ENCODE measurements around the gene PEBP1.

DNA sequence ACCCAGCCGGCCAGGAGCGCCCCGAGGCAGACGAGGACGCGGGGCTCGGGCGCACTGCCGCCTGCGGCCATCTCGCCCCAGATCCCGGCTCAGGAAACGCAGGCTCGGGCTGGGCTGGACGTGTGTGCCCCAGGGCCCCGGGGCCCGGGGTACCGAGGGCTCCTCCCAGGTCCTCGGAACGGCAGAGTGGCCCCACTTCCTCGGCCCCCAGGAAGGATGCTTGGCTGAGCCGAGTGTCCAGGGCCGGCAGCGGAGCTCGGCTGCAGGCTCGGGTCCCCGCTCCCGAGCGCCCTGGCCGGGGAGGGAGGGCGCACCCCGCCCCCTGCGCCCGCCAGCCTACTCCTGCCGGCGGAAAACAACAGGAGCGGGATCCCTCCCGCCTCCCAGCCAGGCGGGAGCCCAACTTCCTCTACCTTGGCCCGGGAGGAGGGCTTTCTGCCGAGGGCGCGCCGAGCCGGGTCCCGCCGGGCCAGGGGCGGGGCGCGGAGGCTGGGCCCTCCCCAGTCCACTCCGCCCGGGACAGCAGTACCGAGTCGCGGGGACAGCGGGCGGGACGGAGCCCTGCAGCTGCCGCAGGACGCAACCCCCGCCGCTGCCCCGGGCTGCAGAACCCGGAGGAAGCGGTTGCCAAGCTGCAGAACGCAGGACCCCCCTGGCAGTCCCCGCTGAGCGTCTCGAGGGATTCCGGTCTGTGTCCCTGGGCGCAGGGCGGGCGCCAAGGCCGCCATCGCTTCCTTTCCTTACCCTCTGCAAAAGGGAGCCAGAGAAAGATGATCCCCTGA, 32.1 kb upstream of the PEBP1 start, which contains the start of gene VSIG10:
- TF ChIP-seq, protein P1, sequence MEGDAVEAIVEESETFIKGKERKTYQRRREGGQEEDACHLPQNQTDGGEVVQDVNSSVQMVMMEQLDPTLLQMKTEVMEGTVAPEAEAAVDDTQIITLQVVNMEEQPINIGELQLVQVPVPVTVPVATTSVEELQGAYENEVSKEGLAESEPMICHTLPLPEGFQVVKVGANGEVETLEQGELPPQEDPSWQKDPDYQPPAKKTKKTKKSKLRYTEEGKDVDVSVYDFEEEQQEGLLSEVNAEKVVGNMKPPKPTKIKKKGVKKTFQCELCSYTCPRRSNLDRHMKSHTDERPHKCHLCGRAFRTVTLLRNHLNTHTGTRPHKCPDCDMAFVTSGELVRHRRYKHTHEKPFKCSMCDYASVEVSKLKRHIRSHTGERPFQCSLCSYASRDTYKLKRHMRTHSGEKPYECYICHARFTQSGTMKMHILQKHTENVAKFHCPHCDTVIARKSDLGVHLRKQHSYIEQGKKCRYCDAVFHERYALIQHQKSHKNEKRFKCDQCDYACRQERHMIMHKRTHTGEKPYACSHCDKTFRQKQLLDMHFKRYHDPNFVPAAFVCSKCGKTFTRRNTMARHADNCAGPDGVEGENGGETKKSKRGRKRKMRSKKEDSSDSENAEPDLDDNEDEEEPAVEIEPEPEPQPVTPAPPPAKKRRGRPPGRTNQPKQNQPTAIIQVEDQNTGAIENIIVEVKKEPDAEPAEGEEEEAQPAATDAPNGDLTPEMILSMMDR (IDR thresholded peaks at IDR 0.05) = no peak
- peak; percentile 80 for TF ChIP-seq POLR2AphosphoS5 (IDR thresholded peaks at IDR 0.05; ENCODE audit: low read depth, low read length)

Measured in Panc1 (cell line).